HepG2 (cell line): ENCODE measurements around the gene FTCD. TPM values are rescaled to one million over a fixed set of nuclear protein-coding genes. Genes with fewer than 3 reads are reported as not detected.

Source experiments
- ATAC-seq: fragments of 200-7000 bp; cut with Tn5 transposase; 3 replicates; pipeline ENCODE4 v1.9.1; 2020; ENCODE audit warnings: mild to moderate bottlenecking, moderate library complexity
- BruUV-seq: library from RNA; stranded (reverse); fragments of 400-500 nt; replicated peaks from 2 replicates; lab custom pipeline; 2021; lab: Mats Ljungman, UMichigan
- CTCF ChIA-PET: fragments of 300-600 bp; formaldehyde crosslinking; extraction: SDS; loops from one replicate; lab custom pipeline; 2021; ENCODE audit warnings: low total read pairs, inconsistent platforms, low intra/inter-chr PET ratio; lab: Yijun Ruan, JAX
- POLR2A ChIA-PET: fragments of 350-600 bp; sonication (Branson Sonifier 250); formaldehyde crosslinking; loops from one replicate; lab custom pipeline; 2020; ENCODE audit warnings: antibody characterized with exemption, inconsistent platforms; lab: Yijun Ruan, JAX
- DNase-seq: peaks from one replicate; pipeline ENCODE4 v3.0.0-alpha.2; 2015; ENCODE audit warnings: low spot score
- FAIRE-seq: peaks from 3 replicates; lab custom pipeline; 2011; peaks lifted over from hg19 to GRCh38; lab: Jason Lieb, UNC
- H2AFZ ChIP-seq: one replicate; pipeline ENCODE4 v1.6.1; 2011; ENCODE audit warnings: low read length, inconsistent platforms
- H3K27ac ChIP-seq: fragments of 300-600 bp; 3 replicates; pipeline ENCODE4 v1.8.0; 2011; ENCODE audit warnings: mixed run types, mild to moderate bottlenecking, mixed read lengths, low read length, inconsistent platforms; ENCODE audit not compliant: insufficient read depth; ENCODE audit errors: extremely low read length
- H3K27me3 ChIP-seq, 2 experiments: fragments of 200-600 bp in 1 of 2; 2 replicates in 1 of 2; 3 replicates in 1 of 2; pipeline versions ENCODE4 v1.6.0 to v1.8.0; 2011; ENCODE audit warnings: low read length in 2 of 2, mild to moderate bottlenecking in 2 of 2, moderate library complexity in 2 of 2, inconsistent platforms in 1 of 2; ENCODE audit not compliant: insufficient read depth in 2 of 2, control insufficient read depth in 1 of 2
- H3K36me3 ChIP-seq, 2 experiments: fragments of 200-600 bp in 1 of 2; replicated peaks in 1 of 2; 2 replicates in 1 of 2; 3 replicates in 1 of 2; pipeline versions ENCODE4 v1.5.1 to v1.8.0; 2011; ENCODE audit warnings: low read length in 2 of 2, inconsistent platforms in 1 of 2; ENCODE audit not compliant: insufficient read depth in 2 of 2, control insufficient read depth in 1 of 2
- H3K4me1 ChIP-seq: 2 replicates; pipeline ENCODE4 v1.5.1; 2012; ENCODE audit warnings: low read length, inconsistent platforms; ENCODE audit not compliant: insufficient read depth
- H3K4me2 ChIP-seq: 2 replicates; pipeline ENCODE4 v1.6.0; 2011; ENCODE audit warnings: low read depth, low read length, inconsistent platforms
- H3K4me3 ChIP-seq, 3 experiments: fragments of 200-600 bp in 1 of 3; sonication (generic), shearing (Covaris generic) in 1 of 3; replicated peaks in 1 of 3; 2 replicates each; pipeline ENCODE4 v1.5.1; 2011 to 2016; ENCODE audit warnings: low read length in 3 of 3, inconsistent platforms in 2 of 3, low read depth in 2 of 3, mild to moderate bottlenecking in 2 of 3, control low read depth in 1 of 3, mixed read lengths in 1 of 3; ENCODE audit not compliant: insufficient read depth in 1 of 3
- H3K79me2 ChIP-seq: one replicate; pipeline ENCODE4 v1.6.1; 2011; ENCODE audit warnings: low read length, inconsistent platforms; ENCODE audit not compliant: insufficient read depth
- H3K9ac ChIP-seq: 2 replicates; pipeline ENCODE4 v1.6.0; 2011; ENCODE audit warnings: mild to moderate bottlenecking, low read depth, low read length, inconsistent platforms; ENCODE audit not compliant: insufficient read depth
- H3K9me3 ChIP-seq: 2 replicates; pipeline ENCODE4 v1.5.1; 2012; ENCODE audit warnings: mild to moderate bottlenecking, low read length
- H4K20me1 ChIP-seq: 2 replicates; pipeline ENCODE4 v1.6.0; 2011; ENCODE audit warnings: inconsistent platforms, mild to moderate bottlenecking, low read length, moderate library complexity; ENCODE audit not compliant: insufficient read depth
- CREB3 ChIP-seq: sonication (generic); formaldehyde crosslinking; IDR thresholded peaks from 2 replicates; pipeline ENCODE4 v1.5.0; 2020; ENCODE audit warnings: missing genetic modification reagents
- CSRNP2 ChIP-seq: sonication (generic); formaldehyde crosslinking; conservative IDR thresholded peaks from 2 replicates; pipeline ENCODE4 v1.8.0; 2022; ENCODE audit warnings: low read depth, missing genetic modification reagents
- ETS1 ChIP-seq: sonication (generic); formaldehyde crosslinking; IDR thresholded peaks from 2 replicates; pipeline ENCODE4 v1.4.0; 2020; ENCODE audit warnings: missing genetic modification reagents
- HNF1B ChIP-seq: sonication (generic); formaldehyde crosslinking; IDR thresholded peaks from 2 replicates; pipeline ENCODE4 v1.5.1; 2020; ENCODE audit warnings: mild to moderate bottlenecking, moderate library complexity, missing genetic modification reagents
- HOXD1 ChIP-seq: sonication (generic); formaldehyde crosslinking; IDR thresholded peaks from 2 replicates; pipeline ENCODE4 v1.5.0; 2020; ENCODE audit warnings: missing genetic modification reagents
- MXD3 ChIP-seq: IDR thresholded peaks from 2 replicates; pipeline ENCODE4 v1.6.1; 2016; ENCODE audit warnings: mild to moderate bottlenecking, missing biosample characterization, missing genetic modification reagents
- PAX8 ChIP-seq: sonication (generic); formaldehyde crosslinking; IDR thresholded peaks from 2 replicates; pipeline ENCODE4 v1.8.0; 2022; ENCODE audit warnings: mild to moderate bottlenecking, missing genetic modification reagents, borderline replicate concordance
- POGK ChIP-seq: sonication (generic); formaldehyde crosslinking; conservative IDR thresholded peaks from 2 replicates; pipeline ENCODE4 v1.8.0; 2022; ENCODE audit warnings: mild to moderate bottlenecking, moderate library complexity, missing genetic modification reagents
- RFXANK ChIP-seq: IDR thresholded peaks from 2 replicates; pipeline ENCODE4 v1.6.1; 2016
- SNAPC2 ChIP-seq: sonication (generic); formaldehyde crosslinking; IDR thresholded peaks from 2 replicates; pipeline ENCODE4 v1.8.1; 2022; ENCODE audit warnings: mild to moderate bottlenecking, missing genetic modification reagents
- SRSF4 ChIP-seq: fragments of 200-400 bp; formaldehyde crosslinking; IDR thresholded peaks from one replicate; pipeline ENCODE4 v1.6.1; 2018; ENCODE audit warnings: mild to moderate bottlenecking, low read depth, low read length, moderate library complexity; ENCODE audit not compliant: poor library complexity, severe bottlenecking
- SRSF9 ChIP-seq: fragments of 200-400 bp; formaldehyde crosslinking; IDR thresholded peaks from 2 replicates; pipeline ENCODE4 v1.6.1; 2018; ENCODE audit warnings: borderline replicate concordance, mild to moderate bottlenecking, low read depth, low read length; ENCODE audit not compliant: insufficient read depth, poor library complexity, severe bottlenecking
- TRIM24 ChIP-seq: sonication (generic); formaldehyde crosslinking; IDR thresholded peaks from 2 replicates; pipeline ENCODE4 v1.8.0; 2022; ENCODE audit warnings: mild to moderate bottlenecking, missing genetic modification reagents
- ZFAT ChIP-seq: sonication (generic); formaldehyde crosslinking; conservative IDR thresholded peaks from 2 replicates; pipeline ENCODE4 v1.8.1; 2023; ENCODE audit warnings: missing genetic modification reagents, inconsistent platforms
- ZNF441 ChIP-seq: sonication (generic); formaldehyde crosslinking; IDR thresholded peaks from 2 replicates; pipeline ENCODE4 v1.7.0; 2021; ENCODE audit warnings: missing genetic modification reagents, borderline replicate concordance
- WGBS: methylation state at CpG from one replicate; pipeline ENCODE4 v1.1.6; 2017; ENCODE audit warnings: low lambda C conversion rate; 5-methylcytosine and 5-hydroxymethylcytosine counted together
- in situ Hi-C: cut with HindIII; loops from 2 replicates; pipeline ENCODE4 v1.10.0; 2017; ENCODE audit warnings: low pct_unique_long_range_greater_than_20kb; ENCODE audit not compliant: extremely low pct_ligation_motif_present
- intact Hi-C: fragments of 100-400 bp; cut with micrococcal nuclease; formaldehyde crosslinking; loops from one replicate; pipeline ENCODE4 v1.10.0; 2022; ENCODE audit not compliant: unreplicated experiment
- polyA plus RNA-seq, 8 experiments: library from polyadenylated mRNA; depleted of rRNA in 3 of 8; stranded (reverse) in 7 of 8; unstranded in 1 of 8; fragments of >200 nt; fragmentation: Illumina TruSeq in 4 of 8; extraction: Trizol in 4 of 8; gene quantifications; 2 replicates each; pipeline versions ENCODE4 v1.2.1 to v1.2.3, GENCODE V29; 2011 to 2016; ENCODE audit warnings: low read depth in 4 of 8, missing spikeins in 1 of 8, mixed read lengths in 1 of 8; ENCODE audit not compliant: insufficient read depth in 1 of 8
- total RNA-seq, 5 experiments: library from RNA; depleted of rRNA; stranded (reverse); fragments of >200 nt; fragmentation: Illumina TruSeq; extraction: Trizol; gene quantifications; 2 replicates each; pipeline ENCODE4 v1.2.3, GENCODE V29; 2016; ENCODE audit warnings: low read depth in 1 of 5

Gene FTCD
- total and polyA plus RNA-seq, 2 of the 13 experiments (the other 11 are each of a cell fraction or from before 2014, with no cell fraction given), result 75.7 to 105 TPM

GRCh38 chr21:46100906-46101305 is 54.5 kb downstream of the FTCD start:
- BruUV-seq, result no TSS peak
- FAIRE-seq (no peak), DNase-seq (no peak), ATAC-seq (no peak)
- in situ Hi-C loops (no loop called here), intact Hi-C loops (no loop called here)
- Histone ChIP-seq H3K9ac (no peak overlapping the region), H3K27ac (no peak overlapping the region), H3K4me3 (no peak overlapping the region), H3K27me3 (peaks cover 8 to 32% of the 10 kb centered on the region in 2 experiments), H3K4me2 (no peak overlapping the region), H3K9me3 (no peaks in the 10 kb centered on the region), H3K36me3 (no peaks in the 10 kb centered on the region), H3K79me2 (no peaks in the 10 kb centered on the region), H4K20me1 (no peaks in the 10 kb centered on the region), H2AFZ (no peak overlapping the region), H3K4me1 (no peaks in the 10 kb centered on the region)
- CTCF ChIA-PET, result no interaction called here
- WGBS, result 9% methylated on average over 4 of the region's 4 CpGs
- TF ChIP-seq PAX8 (CRISPR knock-in tag) (no peak), ZNF441 (CRISPR knock-in tag) (no peak), MXD3 (CRISPR knock-in tag) (no peak), ETS1 (CRISPR knock-in tag) (no peak), SNAPC2 (no peak), TRIM24 (CRISPR knock-in tag) (no peak), SRSF4 (no peak), CREB3 (CRISPR knock-in tag) (no peak), SRSF9 (no peak), POGK (CRISPR knock-in tag) (no peak), HNF1B (CRISPR knock-in tag) (no peak), CSRNP2 (CRISPR knock-in tag) (no peak), ZFAT (no peak), HOXD1 (no peak), RFXANK (no peak)
- POLR2A ChIA-PET, result no interaction called here
